Retinal pigment epithelial cell (primary cell): ENCODE results near the gene HACL1.
A peak's percentile ranks its signal among the peaks of the same experiment; 100 is the strongest.

ENCODE experiments used
- DNase-seq: peaks from one replicate; pipeline ENCODE4 v3.0.0-alpha.2; 2010; ENCODE audit warnings: low read depth
- H3K4me3 ChIP-seq: 2 replicates; pipeline ENCODE4 v1.5.1; 2011; ENCODE audit warnings: mild to moderate bottlenecking, low read length, control low read depth, moderate library complexity
- CTCF ChIP-seq: conservative IDR thresholded peaks from 2 replicates; pipeline ENCODE4 v1.5.1; 2011; ENCODE audit warnings: low read depth, low read length, control low read depth, inconsistent platforms

Gene HACL1

DNA sequence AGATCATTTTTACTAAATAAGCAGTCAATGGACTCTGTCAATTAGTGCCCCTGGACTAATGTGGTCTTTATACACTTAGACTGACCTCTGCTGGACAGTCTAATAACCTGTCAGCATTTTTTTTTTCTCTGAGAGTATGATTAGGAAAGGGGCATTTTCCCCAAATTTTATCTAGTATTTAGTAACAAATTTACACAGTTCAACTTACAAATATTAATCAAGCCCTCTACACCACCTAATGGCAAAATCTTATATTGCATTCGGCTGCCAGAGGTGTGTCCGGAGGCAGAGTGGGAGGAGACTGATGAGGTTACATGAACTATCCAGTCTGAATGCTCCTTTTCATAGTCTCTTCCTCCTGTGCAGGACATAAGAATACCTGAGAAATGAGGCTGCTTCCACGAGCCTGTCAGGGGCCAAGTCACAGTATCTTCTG is 43.8 kb downstream of the HACL1 start:
- TF ChIP-seq CTCF, result peak; percentile 59
- no peak overlapping the region for H3K4me3 ChIP-seq
- DNase-seq, result no peak

DNA sequence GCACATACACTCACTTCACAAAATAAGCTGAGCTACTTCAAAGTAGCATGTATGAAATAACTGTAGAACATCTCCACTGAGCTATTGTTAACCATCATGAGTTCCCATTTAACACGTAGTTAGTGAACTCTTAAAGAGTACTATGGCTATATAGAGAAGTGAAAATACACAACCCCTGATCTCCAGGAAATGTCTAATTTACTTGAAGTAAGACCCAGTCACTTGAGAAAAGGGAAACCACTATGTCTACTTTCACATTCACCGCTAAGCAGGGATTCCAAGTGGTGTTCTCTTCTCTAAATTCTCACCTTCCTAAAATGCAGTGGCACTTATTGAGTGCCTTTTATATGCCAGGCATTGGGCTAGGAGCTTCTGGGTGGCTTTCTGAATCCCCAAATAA is 44.9 kb downstream of the HACL1 start:
- no peak for TF ChIP-seq CTCF
- no peak for DNase-seq
- no peak overlapping the region for H3K4me3 ChIP-seq

DNA sequence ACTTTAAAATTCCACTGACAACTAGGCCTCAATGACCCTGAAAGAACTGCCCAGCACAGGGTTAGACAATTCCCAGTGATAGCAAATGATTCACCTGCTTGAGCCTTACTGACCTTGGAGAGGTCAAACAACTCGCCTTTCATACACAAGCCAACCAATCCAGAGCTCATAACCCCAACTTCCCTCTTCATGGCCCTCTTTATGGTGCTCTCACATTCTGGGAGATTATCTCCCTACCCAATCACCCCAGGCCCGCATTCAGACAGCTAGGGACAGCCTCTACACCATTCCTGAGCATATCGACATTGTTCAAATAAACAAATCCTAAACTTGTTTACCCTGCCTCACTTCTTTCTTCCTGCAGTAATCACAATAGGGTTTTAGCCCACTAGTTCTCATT is 47.6 kb downstream of the HACL1 start:
- H3K4me3 ChIP-seq, result no peak overlapping the region
- DNase-seq, result no peak
- no peak for TF ChIP-seq CTCF

DNA sequence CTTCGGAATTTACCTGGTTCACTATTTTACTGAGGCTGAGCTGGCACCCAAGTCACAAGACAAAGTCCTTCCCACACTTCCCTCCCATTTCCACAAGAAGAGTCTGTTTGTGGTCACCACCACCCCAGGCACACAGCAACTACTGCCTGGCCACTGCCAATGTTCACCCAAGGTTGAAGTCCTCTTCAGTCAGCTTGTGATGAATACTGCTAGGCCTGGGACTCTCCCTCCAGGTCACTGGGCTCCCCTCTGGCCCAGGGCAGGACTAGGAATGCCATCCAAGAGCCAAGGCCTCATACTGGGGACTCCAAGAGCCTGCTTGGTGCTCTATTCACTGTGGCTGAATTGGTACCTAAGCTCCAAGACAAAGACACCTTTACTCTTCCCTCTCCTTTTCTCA is 49.5 kb downstream of the HACL1 start:
- no peak for DNase-seq
- no peak overlapping the region for H3K4me3 ChIP-seq
- no peak for TF ChIP-seq CTCF

GRCh38 chr3:15549846-15550245 is 51.5 kb downstream of the HACL1 start:
- TF ChIP-seq CTCF, result no peak
- H3K4me3 ChIP-seq, result no peak overlapping the region
- no peak for DNase-seq

- TF ChIP-seq CTCF, result no peak
- DNase-seq, result no peak
- H3K4me3 ChIP-seq, result no peak overlapping the region
These were observed 58.8 kb downstream of the HACL1 start for GRCh38 chr3:15542614-15543013.

GRCh38 chr3:15541371-15541770 is 60.0 kb downstream of the HACL1 start:
- TF ChIP-seq CTCF, result no peak
- DNase-seq, result no peak

More at GRCh38 chr3:15541371-15541770, 60.0 kb downstream of the HACL1 start:
- H3K4me3 ChIP-seq, result no peak overlapping the region
